Neural cell (in vitro differentiated cells): ENCODE measurements around the gene NACC1. TPM values are rescaled to one million over a fixed set of nuclear protein-coding genes. Genes with fewer than 3 reads are reported as not detected.

Experiments used
- H2AFZ ChIP-seq: fragments of 200-600, 300-800 bp; sonication (generic), shearing (Covaris generic); 2 replicates; pipeline ENCODE4 v1.6.0; 2014; ENCODE audit warnings: low read depth, mild to moderate bottlenecking, antibody characterized with exemption, low read length, moderate library complexity
- H3F3A ChIP-seq: fragments of 200-600 bp; shearing (Covaris generic); 2 replicates; pipeline ENCODE4 v1.6.1; 2016; ENCODE audit warnings: mild to moderate bottlenecking, moderate library complexity, mixed read lengths, antibody characterized with exemption, low read length; ENCODE audit not compliant: insufficient read depth, poor library complexity, severe bottlenecking
- H3K27ac ChIP-seq: fragments of 200-600, 300-800 bp; sonication (generic), shearing (Covaris generic); 2 replicates; pipeline ENCODE4 v1.5.1; 2014; ENCODE audit warnings: mild to moderate bottlenecking, low read length, moderate library complexity
- H3K27me3 ChIP-seq: fragments of 300-800, 200-600 bp; sonication (generic), shearing (Covaris generic); 2 replicates; pipeline ENCODE4 v1.6.0; 2014; ENCODE audit warnings: mild to moderate bottlenecking, low read depth, low read length, moderate library complexity; ENCODE audit not compliant: insufficient read depth
- H3K36me3 ChIP-seq: fragments of 300-800, 200-600 bp; sonication (generic), shearing (Covaris generic); 2 replicates; pipeline ENCODE4 v1.5.1; 2014; ENCODE audit warnings: mild to moderate bottlenecking, antibody characterized with exemption, low read length, moderate library complexity; ENCODE audit not compliant: insufficient read depth
- H3K4me2 ChIP-seq: fragments of 300-800, 200-600 bp; sonication (generic), shearing (Covaris generic); 2 replicates; pipeline ENCODE4 v1.6.0; 2014; ENCODE audit warnings: mild to moderate bottlenecking, low read length
- H3K4me3 ChIP-seq: fragments of 300-800, 200-600 bp; sonication (generic), shearing (Covaris generic); 2 replicates; pipeline ENCODE4 v1.5.1; 2014; ENCODE audit warnings: mild to moderate bottlenecking, low read length, moderate library complexity
- H3K79me2 ChIP-seq: fragments of 200-600 bp; shearing (Covaris generic); replicated peaks from 2 replicates; pipeline ENCODE4 v1.6.0; 2014; ENCODE audit warnings: mild to moderate bottlenecking, low read length, moderate library complexity; ENCODE audit not compliant: insufficient read depth
- H3K9ac ChIP-seq: fragments of 300-800, 200-600 bp; sonication (generic), shearing (Covaris generic); 2 replicates; pipeline ENCODE4 v1.6.1; 2016; ENCODE audit warnings: mild to moderate bottlenecking, low read length, mixed read lengths
- H3K9me2 ChIP-seq: fragments of 200-600 bp; shearing (Covaris generic); 2 replicates; pipeline ENCODE4 v1.6.1; 2016; ENCODE audit warnings: mild to moderate bottlenecking, low read length, mixed read lengths; ENCODE audit not compliant: insufficient read depth
- H3K9me3 ChIP-seq: fragments of 200-600, 300-800 bp; sonication (generic), shearing (Covaris generic); 2 replicates; pipeline ENCODE4 v1.6.1; 2016; ENCODE audit warnings: mild to moderate bottlenecking, mixed run types, low read length, moderate library complexity, mixed read lengths
- H4K20me1 ChIP-seq: fragments of 200-600 bp; shearing (Covaris generic); 2 replicates; pipeline ENCODE4 v1.6.1; 2016; ENCODE audit warnings: mild to moderate bottlenecking, mixed run types; ENCODE audit not compliant: insufficient read depth
- EZH2 ChIP-seq: fragments of 200-600, 300-800 bp; shearing (Covaris generic), sonication (generic); IDR thresholded peaks from 2 replicates; pipeline ENCODE4 v1.6.1; 2014; ENCODE audit warnings: antibody characterized with exemption, low read length, borderline replicate concordance, mild to moderate bottlenecking; ENCODE audit not compliant: insufficient read depth, poor library complexity, severe bottlenecking
- POLR2AphosphoS5 ChIP-seq: IDR thresholded peaks from 2 replicates; pipeline ENCODE4 v1.6.1; 2012
- RAD21 ChIP-seq: fragments of 450-650 bp; conservative IDR thresholded peaks from 2 replicates; pipeline ENCODE4 v1.6.1; 2014; ENCODE audit warnings: antibody characterized with exemption, mild to moderate bottlenecking, moderate library complexity
- SMC3 ChIP-seq: fragments of 450-650 bp; conservative IDR thresholded peaks from 2 replicates; pipeline ENCODE4 v1.6.1; 2014; ENCODE audit warnings: antibody characterized with exemption, mild to moderate bottlenecking, moderate library complexity; ENCODE audit not compliant: poor library complexity
- polyA plus RNA-seq: library from polyadenylated mRNA; depleted of rRNA; stranded (reverse); fragments of >200 nt; gene quantifications from 2 replicates; pipeline ENCODE4 v1.2.3, GENCODE V29; 2014
- TF ChIP-seq, protein P1 (sequence below): IDR thresholded peaks from 2 replicates; pipeline ENCODE4 v1.6.1; 2012; ENCODE audit warnings: borderline replicate concordance
- TF ChIP-seq, protein P2 (sequence below): fragments of 450-650 bp; IDR thresholded peaks from 2 replicates; pipeline ENCODE4 v1.5.1; 2014; ENCODE audit warnings: antibody characterized with exemption, mild to moderate bottlenecking, moderate library complexity; ENCODE audit not compliant: poor library complexity, severe bottlenecking

NACC1 gene
- polyA plus RNA-seq, 1 donor from 2014 or later, result 16.1 TPM

DNA sequence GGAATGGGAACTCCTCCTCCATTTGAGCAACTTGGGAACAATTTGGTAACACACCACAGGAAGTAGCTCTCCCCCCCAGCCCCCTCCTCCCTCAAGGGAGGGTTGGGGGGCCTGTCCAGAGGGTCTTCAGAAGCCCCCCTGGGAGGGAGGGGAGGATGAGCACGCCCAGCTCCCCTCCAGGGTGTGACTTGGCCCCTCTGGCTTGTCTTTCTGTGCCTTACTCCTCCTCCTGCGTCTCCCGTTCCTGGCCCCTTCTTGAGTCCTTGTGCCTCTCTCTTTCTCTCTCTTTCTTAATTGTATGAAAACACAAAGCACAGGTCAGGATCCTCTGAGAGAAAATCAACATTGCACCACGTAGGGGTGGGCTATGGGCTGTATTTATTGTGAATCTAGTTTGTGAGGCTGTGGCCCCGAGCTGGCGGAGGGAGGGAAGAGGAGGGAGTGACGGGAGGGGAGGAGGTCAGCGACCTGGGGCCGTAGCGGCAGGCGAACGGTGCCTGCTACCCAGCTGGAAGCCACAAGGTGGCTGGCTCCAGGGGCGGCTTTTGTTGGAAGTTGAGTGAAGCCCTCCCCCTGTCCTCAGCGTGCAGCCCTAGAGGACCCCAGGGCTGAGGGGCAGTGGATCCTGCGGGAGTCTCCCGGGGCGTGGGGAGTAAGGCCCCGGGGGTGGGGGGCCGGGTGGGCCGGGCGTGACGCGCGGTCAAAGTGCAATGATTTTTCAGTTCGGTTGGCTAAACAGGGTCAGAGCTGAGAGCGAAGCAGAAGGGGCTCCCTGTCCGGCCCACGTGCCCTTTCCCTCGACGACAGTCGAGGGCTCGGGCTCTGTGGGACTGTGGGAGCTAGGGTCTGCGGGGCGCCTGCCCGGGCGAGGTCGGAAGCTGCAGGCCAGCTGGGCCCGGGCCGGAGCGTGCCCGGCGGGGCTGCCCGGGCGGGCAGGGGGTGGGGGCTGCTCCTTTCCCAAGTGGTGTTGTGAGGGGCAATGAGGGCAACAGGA lies 21.8 kb upstream of the NACC1 start:
- TF ChIP-seq, protein P1, sequence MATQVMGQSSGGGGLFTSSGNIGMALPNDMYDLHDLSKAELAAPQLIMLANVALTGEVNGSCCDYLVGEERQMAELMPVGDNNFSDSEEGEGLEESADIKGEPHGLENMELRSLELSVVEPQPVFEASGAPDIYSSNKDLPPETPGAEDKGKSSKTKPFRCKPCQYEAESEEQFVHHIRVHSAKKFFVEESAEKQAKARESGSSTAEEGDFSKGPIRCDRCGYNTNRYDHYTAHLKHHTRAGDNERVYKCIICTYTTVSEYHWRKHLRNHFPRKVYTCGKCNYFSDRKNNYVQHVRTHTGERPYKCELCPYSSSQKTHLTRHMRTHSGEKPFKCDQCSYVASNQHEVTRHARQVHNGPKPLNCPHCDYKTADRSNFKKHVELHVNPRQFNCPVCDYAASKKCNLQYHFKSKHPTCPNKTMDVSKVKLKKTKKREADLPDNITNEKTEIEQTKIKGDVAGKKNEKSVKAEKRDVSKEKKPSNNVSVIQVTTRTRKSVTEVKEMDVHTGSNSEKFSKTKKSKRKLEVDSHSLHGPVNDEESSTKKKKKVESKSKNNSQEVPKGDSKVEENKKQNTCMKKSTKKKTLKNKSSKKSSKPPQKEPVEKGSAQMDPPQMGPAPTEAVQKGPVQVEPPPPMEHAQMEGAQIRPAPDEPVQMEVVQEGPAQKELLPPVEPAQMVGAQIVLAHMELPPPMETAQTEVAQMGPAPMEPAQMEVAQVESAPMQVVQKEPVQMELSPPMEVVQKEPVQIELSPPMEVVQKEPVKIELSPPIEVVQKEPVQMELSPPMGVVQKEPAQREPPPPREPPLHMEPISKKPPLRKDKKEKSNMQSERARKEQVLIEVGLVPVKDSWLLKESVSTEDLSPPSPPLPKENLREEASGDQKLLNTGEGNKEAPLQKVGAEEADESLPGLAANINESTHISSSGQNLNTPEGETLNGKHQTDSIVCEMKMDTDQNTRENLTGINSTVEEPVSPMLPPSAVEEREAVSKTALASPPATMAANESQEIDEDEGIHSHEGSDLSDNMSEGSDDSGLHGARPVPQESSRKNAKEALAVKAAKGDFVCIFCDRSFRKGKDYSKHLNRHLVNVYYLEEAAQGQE, result no peak
- peak; percentile 62 for TF ChIP-seq EZH2
- TF ChIP-seq, protein P2, sequence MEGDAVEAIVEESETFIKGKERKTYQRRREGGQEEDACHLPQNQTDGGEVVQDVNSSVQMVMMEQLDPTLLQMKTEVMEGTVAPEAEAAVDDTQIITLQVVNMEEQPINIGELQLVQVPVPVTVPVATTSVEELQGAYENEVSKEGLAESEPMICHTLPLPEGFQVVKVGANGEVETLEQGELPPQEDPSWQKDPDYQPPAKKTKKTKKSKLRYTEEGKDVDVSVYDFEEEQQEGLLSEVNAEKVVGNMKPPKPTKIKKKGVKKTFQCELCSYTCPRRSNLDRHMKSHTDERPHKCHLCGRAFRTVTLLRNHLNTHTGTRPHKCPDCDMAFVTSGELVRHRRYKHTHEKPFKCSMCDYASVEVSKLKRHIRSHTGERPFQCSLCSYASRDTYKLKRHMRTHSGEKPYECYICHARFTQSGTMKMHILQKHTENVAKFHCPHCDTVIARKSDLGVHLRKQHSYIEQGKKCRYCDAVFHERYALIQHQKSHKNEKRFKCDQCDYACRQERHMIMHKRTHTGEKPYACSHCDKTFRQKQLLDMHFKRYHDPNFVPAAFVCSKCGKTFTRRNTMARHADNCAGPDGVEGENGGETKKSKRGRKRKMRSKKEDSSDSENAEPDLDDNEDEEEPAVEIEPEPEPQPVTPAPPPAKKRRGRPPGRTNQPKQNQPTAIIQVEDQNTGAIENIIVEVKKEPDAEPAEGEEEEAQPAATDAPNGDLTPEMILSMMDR, result peak; percentile 26
- peaks cover 73% of the 10 kb centered on the region for H3K27me3 ChIP-seq

DNA sequence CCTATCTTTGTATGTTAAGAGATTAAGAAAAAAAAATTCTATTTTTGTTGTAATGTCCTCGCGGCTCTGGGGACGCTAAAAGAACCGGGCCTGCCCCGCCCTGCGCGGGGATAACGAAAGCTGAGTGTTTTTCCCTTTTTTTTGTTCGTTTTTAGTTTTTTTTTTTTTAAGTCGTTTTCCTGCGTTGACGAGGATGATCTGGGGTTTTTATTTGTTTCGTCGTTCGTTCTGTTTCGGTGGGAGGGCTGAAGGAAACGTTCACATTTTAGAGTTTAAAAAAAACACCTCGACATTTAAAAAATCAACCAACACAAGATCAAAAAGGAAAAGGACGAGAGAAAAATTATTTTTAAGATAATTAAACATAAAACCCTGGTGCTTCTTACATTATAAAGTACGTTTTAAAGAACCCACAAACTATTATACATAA lies 21.0 kb upstream of the NACC1 start:
- H3K4me3 ChIP-seq, result no peak overlapping the region
- H3F3A ChIP-seq, result no peaks in the 10 kb centered on the region
- TF ChIP-seq RAD21 (no peak), SMC3 (no peak), EZH2 (no peak), POLR2AphosphoS5 (peak; percentile 76)
- TF ChIP-seq, protein P1, result no peak
- no peak overlapping the region for H3K9ac ChIP-seq
- H3K27me3 ChIP-seq, result peaks cover 79% of the 10 kb centered on the region
- no peak overlapping the region for H3K4me2 ChIP-seq
- no peaks in the 10 kb centered on the region for H3K79me2 ChIP-seq
- H3K9me3 ChIP-seq, result no peaks in the 10 kb centered on the region
- no peaks in the 10 kb centered on the region for H3K36me3 ChIP-seq
- no peaks in the 10 kb centered on the region for H3K9me2 ChIP-seq
- H4K20me1 ChIP-seq, result no peaks in the 10 kb centered on the region
- H2AFZ ChIP-seq, result no peak overlapping the region
- no peak overlapping the region for H3K27ac ChIP-seq

More for the DNA sequence above, 21.8 kb upstream of the NACC1 start:
- no peaks in the 10 kb centered on the region for H3K79me2 ChIP-seq
- no peak overlapping the region for H3K9ac ChIP-seq
- H2AFZ ChIP-seq, result no peak overlapping the region
- no peaks in the 10 kb centered on the region for H3K9me2 ChIP-seq
- H3K9me3 ChIP-seq, result no peaks in the 10 kb centered on the region
- no peaks in the 10 kb centered on the region for H4K20me1 ChIP-seq
- H3K4me3 ChIP-seq, result no peak overlapping the region
- H3K4me2 ChIP-seq, result no peak overlapping the region
- no peak overlapping the region for H3K27ac ChIP-seq
- H3K36me3 ChIP-seq, result no peaks in the 10 kb centered on the region
- H3F3A ChIP-seq, result no peaks in the 10 kb centered on the region
